Skin of body (tissue), 2 donors: ENCODE measurements around the gene DPP3. TPM values are rescaled to one million over a fixed set of nuclear protein-coding genes. Genes with fewer than 3 reads are reported as not detected.

Source experiments
- DNase-seq: peaks from one replicate; lab custom pipeline; 2025; lab: John Stamatoyannopoulos, UW
- total RNA-seq: library from RNA; depleted of rRNA; stranded (reverse); fragments of >200 nt; gene quantifications from one replicate; pipeline ENCODE4 v1.2.3, GENCODE V29; 2014

The DPP3 gene
- total RNA-seq, 1 donor from 2014 or later: 16.0 TPM

- DNase-seq: peak; percentile 76
Observed at GRCh38 chr11:66479394-66480116, 679 bp upstream of the DPP3 start.

- no peak for DNase-seq
Observed at GRCh38 chr11:66484806-66485380, 4.7 kb downstream of the DPP3 start.

- no peak for DNase-seq
Observed at GRCh38 chr11:66488957-66489356, 8.7 kb downstream of the DPP3 start.

GRCh38 chr11:66489636-66490035 lies 9.4 kb downstream of the DPP3 start:
- DNase-seq: no peak

GRCh38 chr11:66491315-66491935 lies 11.2 kb downstream of the DPP3 start:
- no peak for DNase-seq

- DNase-seq: no peak
Observed at GRCh38 chr11:66492161-66492865, 12.1 kb downstream of the DPP3 start.

GRCh38 chr11:66493130-66493529 lies 12.9 kb downstream of the DPP3 start:
- DNase-seq: no peak

GRCh38 chr11:66494458-66494857 lies 14.2 kb downstream of the DPP3 start:
- no peak for DNase-seq

GRCh38 chr11:66494935-66495334 lies 14.7 kb downstream of the DPP3 start:
- DNase-seq: no peak

GRCh38 chr11:66495401-66495854 lies 15.2 kb downstream of the DPP3 start:
- DNase-seq: no peak

GRCh38 chr11:66497206-66497605 lies 17.0 kb downstream of the DPP3 start:
- no peak for DNase-seq

- DNase-seq: no peak
Observed at GRCh38 chr11:66498506-66498905, 18.3 kb downstream of the DPP3 start.

GRCh38 chr11:66505276-66505816 lies 25.1 kb downstream of the DPP3 start:
- DNase-seq: no peak

- DNase-seq: no peak
Observed at GRCh38 chr11:66509131-66509561, 28.9 kb downstream of the DPP3 start.

- DNase-seq: peak; percentile 66
Observed at GRCh38 chr11:66510271-66510989, 30.2 kb downstream of the DPP3 start, which contains the start of gene BBS1. BBS1 (plus strand) TSS chr11:66510635; CDS start chr11:66510660, 25 bp downstream.

- DNase-seq: no peak
Observed at GRCh38 chr11:66510990-66511339, 30.7 kb downstream of the DPP3 start.

- DNase-seq: no peak
Observed at GRCh38 chr11:66523611-66524010, 43.4 kb downstream of the DPP3 start.

- no peak for DNase-seq
Observed at GRCh38 chr11:66524304-66525040, 44.2 kb downstream of the DPP3 start.

GRCh38 chr11:66529069-66529468 lies 48.8 kb downstream of the DPP3 start:
- DNase-seq: no peak

GRCh38 chr11:66529655-66530054 lies 49.4 kb downstream of the DPP3 start:
- no peak for DNase-seq
